IMR-90 (cell line): ENCODE data around the gene SNAPC4. TPM values are rescaled to one million over a fixed set of nuclear protein-coding genes. Genes with fewer than 3 reads are reported as not detected.

Experiments used
- ATAC-seq: fragments of 200-7000 bp; cut with Tn5 transposase; 2 replicates; pipeline ENCODE4 v1.9.1; 2020; ENCODE audit warnings: low read depth, mild to moderate bottlenecking, moderate library complexity
- BruUV-seq: library from RNA; stranded (reverse); fragments of 400-500 nt; replicated peaks from 2 replicates; lab custom pipeline; 2021; lab: Mats Ljungman, UMichigan
- CTCF ChIA-PET: fragments of 300-600 bp; formaldehyde crosslinking; extraction: SDS; loops from one replicate; lab custom pipeline; 2021; ENCODE audit warnings: antibody characterized with exemption; lab: Yijun Ruan, JAX
- POLR2A ChIA-PET: fragments of 300-600 bp; sonication (Branson Sonifier 250); formaldehyde crosslinking; loops from one replicate; lab custom pipeline; 2022; ENCODE audit warnings: antibody characterized with exemption; ENCODE audit not compliant: unreplicated experiment; lab: Charles Lee
- DNase-seq: peaks from one replicate; pipeline ENCODE4 v3.0.0; 2013
- H2AFZ ChIP-seq: replicated peaks from 2 replicates; pipeline ENCODE3; 2013; ENCODE audit warnings: low read length, mild to moderate bottlenecking; ENCODE audit not compliant: poor library complexity
- H2AK5ac ChIP-seq: 2 replicates; pipeline ENCODE4 v1.6.1; 2013; ENCODE audit warnings: low read depth, low read length, inconsistent platforms
- H2AK9ac ChIP-seq: replicated peaks from 2 replicates; pipeline ENCODE3; 2013; ENCODE audit warnings: mild to moderate bottlenecking, low read depth, low read length, moderate library complexity; ENCODE audit not compliant: poor library complexity
- H2BK120ac ChIP-seq: 2 replicates; pipeline ENCODE4 v1.6.1; 2013; ENCODE audit warnings: low read depth, low read length, inconsistent platforms
- H2BK15ac ChIP-seq: 3 replicates; pipeline ENCODE4 v1.6.1; 2013; ENCODE audit warnings: low read depth, low read length, inconsistent platforms
- H2BK20ac ChIP-seq: 2 replicates; pipeline ENCODE4 v1.6.1; 2013; ENCODE audit warnings: low read depth, mild to moderate bottlenecking, inconsistent platforms, low read length, moderate library complexity
- H2BK5ac ChIP-seq: 2 replicates; pipeline ENCODE4 v1.6.1; 2013; ENCODE audit warnings: mild to moderate bottlenecking, low read depth, low read length, inconsistent platforms; ENCODE audit not compliant: poor library complexity, severe bottlenecking
- H3K14ac ChIP-seq: replicated peaks from 2 replicates; pipeline ENCODE4 v1.6.1; 2013; ENCODE audit warnings: low read depth, low read length, inconsistent platforms
- H3K18ac ChIP-seq: 2 replicates; pipeline ENCODE4 v1.6.1; 2013; ENCODE audit warnings: low read depth, low read length, control low read depth
- H3K23ac ChIP-seq: 2 replicates; pipeline ENCODE4 v1.6.1; 2013; ENCODE audit warnings: low read depth, low read length, inconsistent platforms
- H3K27ac ChIP-seq: 2 replicates; pipeline ENCODE4 v1.5.1; 2013; ENCODE audit warnings: mild to moderate bottlenecking, control low read depth, low read length; ENCODE audit not compliant: insufficient read depth
- H3K27me3 ChIP-seq: 2 replicates; pipeline ENCODE4 v1.6.1; 2013; ENCODE audit warnings: low read length; ENCODE audit not compliant: control insufficient read depth, insufficient read depth
- H3K36me3 ChIP-seq: 2 replicates; pipeline ENCODE4 v1.6.1; 2013; ENCODE audit warnings: low read length, mixed read lengths; ENCODE audit not compliant: control insufficient read depth, insufficient read depth
- H3K4ac ChIP-seq: 2 replicates; pipeline ENCODE4 v1.6.1; 2013; ENCODE audit warnings: low read depth, low read length, inconsistent platforms
- H3K4me1 ChIP-seq: 2 replicates; pipeline ENCODE4 v1.6.1; 2013; ENCODE audit warnings: low read length, mixed read lengths; ENCODE audit not compliant: control insufficient read depth, insufficient read depth
- H3K4me2 ChIP-seq: 2 replicates; pipeline ENCODE4 v1.6.1; 2013; ENCODE audit warnings: low read depth, mild to moderate bottlenecking, control low read depth, low read length, moderate library complexity
- H3K4me3 ChIP-seq: 2 replicates; pipeline ENCODE4 v1.5.1; 2013; ENCODE audit warnings: low read depth, mild to moderate bottlenecking, control low read depth, low read length, moderate library complexity; ENCODE audit not compliant: insufficient read depth
- H3K56ac ChIP-seq: 2 replicates; pipeline ENCODE4 v1.6.1; 2013; ENCODE audit warnings: low read length, inconsistent platforms; ENCODE audit not compliant: insufficient read depth; ENCODE audit errors: extremely low read depth
- H3K79me1 ChIP-seq, 2 experiments: 2 replicates each; pipeline ENCODE4 v1.6.1; 2013; ENCODE audit warnings: low read length in 2 of 2, inconsistent platforms in 1 of 2, low read depth in 1 of 2
- H3K9ac ChIP-seq: 2 replicates; pipeline ENCODE4 v1.6.1; 2013; ENCODE audit warnings: low read depth, low read length, control low read depth
- H3K9me1 ChIP-seq: 2 replicates; pipeline ENCODE4 v1.6.1; 2013; ENCODE audit warnings: low read length, inconsistent platforms; ENCODE audit not compliant: insufficient read depth
- H3K9me3 ChIP-seq: 2 replicates; pipeline ENCODE4 v1.6.1; 2013; ENCODE audit warnings: low read length; ENCODE audit not compliant: control insufficient read depth, insufficient read depth
- H4K20me1 ChIP-seq: 2 replicates; pipeline ENCODE4 v1.6.1; 2013; ENCODE audit warnings: low read length, inconsistent platforms; ENCODE audit not compliant: insufficient read depth
- H4K5ac ChIP-seq: 2 replicates; pipeline ENCODE4 v1.6.1; 2013; ENCODE audit warnings: mild to moderate bottlenecking, low read depth, low read length, control low read depth
- H4K8ac ChIP-seq, 2 experiments: 2 replicates each; pipeline ENCODE4 v1.6.1; 2013; ENCODE audit warnings: low read depth in 2 of 2, low read length in 2 of 2, control low read depth in 1 of 2, inconsistent platforms in 1 of 2
- H4K91ac ChIP-seq: 2 replicates; pipeline ENCODE4 v1.6.1; 2013; ENCODE audit warnings: low read depth, low read length, inconsistent platforms; ENCODE audit not compliant: insufficient read depth
- NFE2L2 ChIP-seq: fragments of 150-350 bp; IDR thresholded peaks from 2 replicates; pipeline ENCODE4 v1.6.1; 2016; ENCODE audit warnings: low read depth, mild to moderate bottlenecking, low read length
- WGBS, 2 experiments: methylation state at CpG; one replicate each; pipeline versions ENCODE4 v1.1.5 to v1.1.7; 2013; ENCODE audit warnings: missing lambda C conversion rate in 2 of 2; ENCODE audit not compliant: insufficient read length in 1 of 2; ENCODE audit errors: extremely low coverage in 2 of 2; 5-methylcytosine and 5-hydroxymethylcytosine counted together
- dilution Hi-C: fragments of 300-500 bp; cut with HindIII; formaldehyde crosslinking; loops from one replicate; pipeline ENCODE4 v1.14.3; 2018; ENCODE audit warnings: low sequenced_read_pairs; ENCODE audit not compliant: unreplicated experiment
- in situ Hi-C: fragments of 300-500 bp; cut with MboI; formaldehyde crosslinking; loops from 3 replicates; pipeline ENCODE4 v1.14.3; 2019; ENCODE audit warnings: low sequenced_read_pairs, inconsistent platforms, mixed read lengths
- intact Hi-C: fragments of 100-400 bp; cut with micrococcal nuclease; formaldehyde crosslinking; loops from 2 replicates; pipeline ENCODE4 v1.10.0; 2022
- polyA plus RNA-seq, 3 experiments: library from polyadenylated mRNA; depleted of rRNA; stranded (reverse); fragments of >200 nt; gene quantifications; 2 replicates each; pipeline ENCODE4 v1.2.3, GENCODE V29; 2012; ENCODE audit warnings: low replicate concordance in 1 of 3
- total RNA-seq: library from RNA; depleted of rRNA; stranded (reverse); fragments of >200 nt; gene quantifications from 2 replicates; pipeline ENCODE4 v1.2.3, GENCODE V29; 2012

The SNAPC4 gene
- total and polyA plus RNA-seq, 2 of the 4 experiments (the other 2 are of a cell fraction), result 2.5 to 6.5 TPM

DNA sequence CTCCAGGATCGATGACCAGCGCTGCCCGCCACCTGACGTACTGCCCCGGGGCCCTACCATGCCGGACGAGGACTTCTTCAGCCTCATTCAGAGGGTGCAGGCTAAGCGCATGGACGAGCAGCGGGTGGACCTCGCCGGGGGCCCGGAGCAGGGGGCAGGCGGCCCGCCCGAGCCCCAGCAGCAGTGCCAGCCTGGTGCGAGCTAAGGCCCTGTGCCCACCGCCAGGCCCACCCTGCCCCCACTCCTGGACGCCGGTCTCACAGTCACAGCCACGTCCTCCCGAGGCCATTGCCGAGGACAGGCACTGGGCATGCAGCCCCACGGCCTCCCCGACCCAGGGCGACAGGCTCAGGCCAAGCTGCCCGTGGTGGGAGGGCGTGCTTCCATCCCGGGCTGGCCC, 42.0 kb downstream of the SNAPC4 start:
- Histone ChIP-seq H2AFZ (no peak overlapping the region), H4K20me1 (peaks cover 18% of the 10 kb centered on the region), H3K18ac (no peak overlapping the region), H3K23ac (no peak overlapping the region), H2BK120ac (no peak overlapping the region), H2BK5ac (no peak overlapping the region), H3K9ac (no peak overlapping the region), H3K36me3 (peaks cover 44% of the 10 kb centered on the region), H3K4me1 (peaks cover 42% of the 10 kb centered on the region), H3K14ac (no peak overlapping the region), H2BK20ac (no peak overlapping the region), H3K27me3 (no peaks in the 10 kb centered on the region), H3K9me3 (no peaks in the 10 kb centered on the region), H3K4me3 (no peak overlapping the region), H2AK5ac (no peak overlapping the region), H4K91ac (no peak overlapping the region), H3K27ac (no peak overlapping the region), H3K56ac (no peak overlapping the region), H4K8ac (no peak overlapping the region), H3K9me1 (peaks cover 9% of the 10 kb centered on the region), H4K5ac (no peak overlapping the region), H2BK15ac (no peak overlapping the region), H2AK9ac (no peak overlapping the region), H3K4ac (no peak overlapping the region), H3K79me1 (peaks cover 0 to 53% of the 10 kb centered on the region in 2 experiments; a peak in 3 of 4 replicates), H3K4me2 (no peak overlapping the region)
- in situ Hi-C loops, result no loop called here
- ChIA-PET CTCF (no interaction called here), POLR2A (no interaction called here)
- TF ChIP-seq NFE2L2, result no peak
- no peak for DNase-seq
- 96% methylated on average over 17 of the region's 29 CpGs; no CpG with 5 or more reads in 1 of the 2 experiments for WGBS, 2 experiments
- intact Hi-C loops, result no loop called here
- dilution Hi-C loops, result no loop called here
- ATAC-seq, result no peak
- BruUV-seq, result no TSS peak
